Inferior parietal cortex (tissue), 1 donor: ENCODE measurements around the gene CFD.
"Not testable (repeated sequence)": the region's sequence is repeated elsewhere in the genome, so short reads cannot be mapped to it uniquely, and the experiment has no call there.

Experiments used
- DNase-seq: peaks from one replicate; pipeline ENCODE4 v3.0.0-alpha.2; 2016; ENCODE audit errors: extremely low spot score

Gene CFD

DNA sequence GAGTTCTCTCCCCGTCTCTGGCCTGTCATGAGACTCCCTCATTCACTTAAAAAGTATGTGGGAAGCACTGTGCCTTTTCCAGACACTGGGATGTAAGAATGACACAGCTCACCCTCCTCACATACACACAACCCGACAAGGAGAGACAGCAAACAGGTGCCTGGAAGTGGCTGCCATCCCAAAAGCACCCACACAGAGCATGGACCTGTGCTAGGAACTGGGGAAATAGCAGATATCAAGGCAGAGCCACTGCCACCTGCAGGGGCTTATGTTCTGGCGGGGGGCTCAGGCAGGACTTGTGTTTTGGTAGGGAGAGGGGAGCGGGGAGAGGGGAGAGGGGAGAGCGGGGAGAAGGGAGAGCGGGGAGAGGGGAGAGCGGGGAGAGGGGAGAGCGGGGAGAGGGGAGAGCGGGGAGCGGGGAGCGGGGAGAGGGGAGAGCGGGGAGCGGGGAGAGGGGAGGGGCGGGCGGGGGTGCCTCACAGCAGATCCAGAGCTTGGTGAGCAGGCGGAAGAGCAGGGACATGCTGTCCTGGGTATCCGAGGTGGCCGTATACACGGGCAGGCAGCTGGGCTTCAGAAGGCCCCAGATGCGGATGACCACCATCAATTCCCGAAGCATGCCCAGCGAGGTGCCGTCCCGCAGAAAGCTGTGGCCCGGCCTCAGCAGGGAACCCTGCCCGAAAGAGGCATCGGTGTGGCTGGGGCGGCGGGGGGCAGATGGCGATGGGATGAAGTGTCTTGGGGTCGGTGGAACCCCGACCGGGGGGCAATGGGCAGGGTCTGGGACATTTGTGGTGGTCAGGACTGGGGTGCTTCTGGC lies 12.2 kb downstream of the CFD start:
- DNase-seq: no peak

- DNase-seq: no peak
Measured at GRCh38 chr19:872266-872951, 12.9 kb downstream of the CFD start.

DNA sequence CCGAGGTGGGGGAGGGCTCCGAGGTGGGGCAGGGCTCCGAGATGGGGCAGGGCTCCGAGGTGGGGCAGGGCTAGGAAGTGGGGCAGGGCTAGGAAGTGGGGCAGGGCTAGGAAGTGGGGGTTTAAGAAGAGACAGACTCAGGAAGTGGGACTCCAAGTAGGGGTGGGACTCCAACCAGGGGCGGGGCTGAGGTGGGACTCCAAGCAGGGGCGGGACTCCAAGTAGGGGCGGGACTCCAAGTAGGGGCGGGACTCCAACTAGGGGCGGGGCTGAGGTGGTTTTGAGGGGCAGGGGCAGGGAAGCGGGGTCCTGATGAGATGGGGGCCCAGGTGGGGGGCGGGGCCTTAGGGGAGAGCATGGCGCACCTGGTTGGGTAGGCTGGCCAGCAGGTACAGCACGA lies 13.6 kb downstream of the CFD start:
- DNase-seq: no peak

DNA sequence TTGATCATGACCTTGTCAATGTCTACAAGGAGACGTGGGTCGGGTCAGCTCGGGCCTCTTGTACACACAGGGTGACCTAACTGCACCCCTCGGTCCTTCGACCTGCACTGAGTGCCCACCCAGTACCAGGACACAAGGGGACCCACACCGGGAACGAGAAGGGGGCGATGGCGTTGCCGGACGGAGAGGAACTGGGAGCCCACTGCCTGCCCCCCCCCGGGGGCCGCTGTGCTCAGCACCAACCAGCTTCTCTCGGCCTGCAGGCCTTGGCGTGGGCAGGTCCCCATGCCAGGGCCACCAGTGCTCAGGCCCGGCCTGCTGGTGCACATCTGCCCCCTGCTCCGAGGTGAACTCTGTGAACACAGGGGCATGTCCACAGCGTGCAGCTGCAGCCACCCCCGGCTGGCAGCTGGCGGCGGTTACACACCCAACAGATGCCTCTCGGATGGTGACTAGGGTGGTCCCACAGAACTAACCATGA lies 14.1 kb downstream of the CFD start:
- DNase-seq: no peak

GRCh38 chr19:875265-875879 lies 15.9 kb downstream of the CFD start:
- DNase-seq: no peak

DNA sequence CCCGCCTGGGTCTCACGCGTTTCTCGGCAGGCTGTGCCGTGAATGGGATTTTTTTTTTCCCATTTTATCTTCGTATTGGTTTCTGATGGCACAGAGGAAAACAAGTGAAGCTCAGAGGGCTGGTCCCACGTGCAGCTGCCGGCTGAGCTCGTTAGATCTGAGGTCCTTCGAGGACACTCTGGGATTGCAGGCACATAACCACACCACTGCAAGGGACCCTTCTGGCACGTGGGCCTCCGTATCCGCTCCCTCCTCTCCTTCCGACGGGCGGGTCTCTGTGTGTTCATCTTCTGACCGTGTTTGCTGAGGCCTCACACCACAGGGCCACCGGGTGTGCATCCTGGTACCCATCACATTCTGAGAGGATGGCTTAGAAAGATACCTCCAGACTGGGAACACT lies 16.6 kb downstream of the CFD start:
- no peak for DNase-seq

DNA sequence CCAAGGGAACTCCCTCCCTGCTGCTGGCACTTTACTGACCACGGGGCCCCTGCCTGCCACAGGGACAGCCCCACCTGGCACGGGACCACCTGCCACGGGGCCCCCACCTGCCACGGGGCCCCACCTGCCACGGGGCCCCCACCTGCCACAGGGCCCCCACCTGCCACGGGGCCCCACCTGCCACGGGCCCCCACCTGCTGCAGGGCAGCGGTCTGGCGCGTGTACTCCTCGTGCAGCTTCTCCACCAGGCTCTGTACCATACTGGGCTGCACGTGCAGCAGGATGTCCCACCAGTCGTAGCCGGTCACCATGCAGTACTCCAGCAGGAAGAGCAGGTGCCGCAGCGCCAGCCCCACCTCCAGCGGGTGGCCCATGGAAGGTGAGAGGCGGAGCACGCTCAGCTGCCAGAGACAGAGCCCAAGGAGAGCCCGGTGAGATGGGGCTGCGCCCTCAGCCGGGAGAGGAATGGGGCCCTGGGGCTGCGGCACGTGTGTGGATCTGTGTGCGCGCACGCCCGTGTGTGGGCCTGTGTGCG lies 17.4 kb downstream of the CFD start:
- DNase-seq: no peak

DNA sequence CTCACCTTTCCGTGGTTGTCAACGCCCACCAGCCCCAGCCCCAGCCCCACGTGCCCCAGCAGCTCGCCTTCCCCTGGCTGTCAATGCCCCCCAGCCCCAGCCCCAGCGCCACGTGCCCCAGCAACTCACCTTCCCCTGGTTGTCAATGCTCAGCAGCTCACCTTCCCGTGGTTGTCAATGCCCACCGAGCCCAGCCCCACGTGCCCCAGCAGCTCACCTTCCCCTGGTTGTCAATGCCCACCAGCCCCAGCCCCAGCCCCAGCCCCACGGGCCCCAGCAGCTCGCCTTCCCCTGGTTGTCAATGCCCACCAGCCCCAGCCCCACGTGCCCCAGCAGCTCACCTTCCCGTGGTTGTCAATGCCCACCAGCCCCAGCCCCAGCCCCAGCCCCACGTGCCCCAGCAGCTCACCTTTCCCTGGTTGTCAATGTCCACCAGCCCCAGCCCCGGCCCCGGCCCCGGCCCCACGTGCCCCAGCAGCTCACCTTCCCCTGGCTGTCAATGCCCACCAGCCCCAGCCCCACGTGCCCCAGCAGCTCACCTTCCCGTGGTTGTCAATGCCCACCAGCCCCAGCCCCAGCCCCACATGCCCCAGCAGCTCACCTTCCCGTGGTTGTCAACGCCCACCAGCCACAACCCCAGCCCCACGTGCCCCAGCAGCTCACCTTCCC lies 18.7 kb downstream of the CFD start:
- DNase-seq: not testable (repeated sequence)

DNA sequence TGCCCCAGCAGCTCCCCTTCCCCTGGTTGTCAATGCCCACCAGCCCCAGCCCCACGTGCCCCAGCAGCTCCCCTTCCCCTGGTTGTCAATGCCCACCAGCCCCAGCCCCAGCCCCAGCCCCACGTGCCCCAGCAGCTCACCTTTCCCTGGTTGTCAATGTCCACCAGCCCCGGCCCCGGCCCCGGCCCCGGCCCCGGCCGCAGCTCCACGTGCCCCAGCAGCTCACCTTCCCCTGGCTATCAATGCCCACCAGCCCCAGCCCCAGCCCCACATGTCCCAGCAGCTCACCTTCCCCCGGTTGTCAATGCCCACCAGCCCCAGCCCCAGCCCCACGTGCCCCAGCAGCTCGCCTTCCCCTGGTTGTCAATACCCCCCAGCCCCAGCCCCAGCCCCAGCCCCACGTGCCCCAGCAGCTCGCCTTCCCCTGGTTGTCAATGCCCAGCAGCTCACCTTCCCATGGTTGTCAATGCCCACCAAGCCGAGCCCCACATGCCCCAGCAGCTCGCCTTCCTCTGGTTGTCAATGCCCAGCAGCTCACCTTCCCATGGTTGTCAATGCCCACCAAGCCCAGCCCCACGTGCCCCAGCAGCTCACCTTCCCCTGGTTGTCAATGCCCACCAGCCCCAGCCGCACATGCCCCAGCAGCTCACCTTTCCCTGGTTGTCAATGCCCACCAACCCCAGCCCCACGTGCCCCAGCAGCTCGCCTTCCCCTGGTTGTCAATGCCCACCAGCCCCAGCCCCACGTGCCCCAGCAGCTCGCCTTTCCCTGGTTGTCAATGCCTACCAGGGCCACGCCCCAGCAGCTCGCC lies 19.5 kb downstream of the CFD start:
- not testable (repeated sequence) for DNase-seq

- DNase-seq: no peak
Measured at GRCh38 chr19:879711-880438, 20.4 kb downstream of the CFD start.

GRCh38 chr19:881385-882071 lies 22.1 kb downstream of the CFD start:
- no peak for DNase-seq

- DNase-seq: no peak
Measured at GRCh38 chr19:882871-883497, 23.5 kb downstream of the CFD start.

DNA sequence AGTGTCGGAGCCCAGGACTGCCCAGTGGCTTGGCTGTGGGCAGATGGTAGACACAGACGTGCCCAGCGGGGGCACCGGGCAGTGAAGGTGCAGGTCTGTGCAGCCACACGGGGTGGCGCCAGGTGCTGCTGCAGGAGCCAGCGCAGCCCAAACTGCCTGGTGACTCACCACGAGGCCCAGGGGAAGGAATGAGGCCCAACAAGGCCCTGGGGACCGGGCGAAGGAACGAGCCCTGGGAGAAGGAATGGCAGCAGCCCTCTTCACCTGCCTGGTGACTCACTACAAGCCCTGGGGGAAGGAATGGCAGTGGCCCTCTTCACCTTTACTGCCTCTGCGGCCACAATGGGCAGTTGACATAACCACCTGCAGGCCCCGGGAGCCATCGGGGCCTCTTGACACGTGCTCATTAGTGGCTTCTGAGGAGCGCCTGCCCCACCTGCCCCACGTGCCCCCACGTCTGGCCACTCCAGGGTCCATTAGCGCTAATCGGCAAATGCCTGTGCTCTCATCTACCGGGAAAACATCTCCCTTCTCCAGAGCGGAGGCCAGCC lies 24.3 kb downstream of the CFD start:
- no peak for DNase-seq

DNA sequence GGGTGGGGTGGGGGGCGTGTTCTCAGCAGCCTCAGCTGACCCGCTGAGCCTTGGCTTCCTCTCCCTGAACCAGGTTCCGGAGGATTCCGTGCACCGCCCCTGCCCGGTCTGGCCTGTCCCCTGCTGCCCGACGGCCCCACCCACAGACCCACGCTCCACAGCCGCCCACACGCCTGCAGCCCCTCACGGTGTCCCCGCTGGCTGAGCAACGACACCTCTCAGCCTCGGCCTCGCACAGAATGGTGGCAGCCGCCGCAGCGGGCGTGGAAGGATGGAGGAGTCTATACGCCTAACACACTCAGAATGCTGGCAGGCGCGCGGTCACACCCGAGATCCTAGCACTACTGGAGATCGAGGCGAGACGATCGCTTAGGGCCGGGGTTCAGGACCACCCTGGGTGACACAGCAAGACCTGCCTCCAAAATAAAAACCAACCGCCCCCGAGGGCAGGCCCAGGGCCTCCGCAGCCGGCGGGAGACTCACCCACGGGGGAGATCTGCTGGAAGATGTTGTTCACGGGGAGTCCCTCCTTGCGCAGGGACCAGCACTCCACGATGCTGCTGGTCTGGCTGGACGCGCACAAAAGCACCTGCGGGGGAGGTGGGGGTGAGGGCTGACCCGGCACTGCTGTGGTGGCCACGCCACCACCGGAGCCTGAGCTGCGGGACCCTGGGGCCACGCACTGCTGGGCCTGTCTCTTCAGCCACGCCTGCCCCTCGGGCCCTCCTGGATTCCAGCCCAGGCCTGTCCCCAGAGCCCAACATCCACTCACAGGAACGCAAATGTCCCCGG lies 25.2 kb downstream of the CFD start:
- no peak for DNase-seq

DNA sequence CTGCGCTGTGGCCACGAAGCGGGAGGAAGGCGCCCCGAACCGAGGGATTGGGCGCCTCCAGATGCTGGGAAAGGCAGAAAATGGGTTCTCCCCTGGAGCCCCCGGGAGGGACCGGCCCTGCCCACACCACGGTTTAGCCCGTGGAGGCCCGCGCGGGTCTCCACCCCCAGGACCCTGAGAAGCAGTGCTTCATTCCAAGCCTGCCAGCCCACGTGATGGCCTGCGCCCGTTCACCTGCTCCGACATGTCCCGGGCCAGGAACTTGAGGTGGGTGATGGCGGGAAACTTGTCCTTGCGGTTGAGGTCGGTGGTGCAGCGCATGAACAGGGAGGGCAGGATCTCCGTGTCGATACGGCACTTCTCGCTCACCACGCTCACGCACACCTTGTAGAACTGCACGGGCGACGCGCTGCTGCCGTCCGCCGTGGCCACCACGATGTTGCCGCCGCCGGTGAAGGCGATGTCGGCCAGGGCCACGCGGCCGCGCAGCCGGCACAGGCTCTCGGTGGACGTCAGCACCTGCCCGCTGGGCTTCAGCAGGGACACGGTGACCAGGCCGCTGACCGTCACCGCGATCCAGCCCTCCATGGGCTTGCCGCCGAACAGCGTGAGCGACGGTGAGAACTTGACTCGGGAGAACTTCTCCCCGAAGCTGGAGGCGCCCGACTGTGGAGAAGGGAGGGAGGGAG lies 26.2 kb downstream of the CFD start:
- no peak for DNase-seq

DNA sequence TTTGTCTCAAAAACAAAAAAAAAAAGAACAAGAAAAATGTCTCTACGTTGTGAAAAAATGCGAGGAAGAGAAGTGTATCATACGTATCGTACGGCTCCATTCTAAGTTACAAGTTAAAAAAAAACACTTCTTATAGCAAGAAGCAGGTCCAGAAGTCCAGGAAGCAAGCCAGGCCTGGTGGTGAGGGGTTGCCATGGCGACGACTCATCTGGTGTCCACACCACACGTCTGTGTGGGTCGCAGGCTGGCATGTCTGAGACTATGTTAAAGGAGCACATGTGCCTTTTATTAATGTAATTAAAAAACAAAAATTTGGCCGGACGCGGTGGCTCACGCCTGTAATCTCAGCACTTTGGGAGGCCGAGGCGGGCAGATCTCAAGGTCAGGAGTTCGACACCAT lies 27.6 kb downstream of the CFD start:
- peak; percentile 36 for DNase-seq

GRCh38 chr19:887599-887998 lies 28.1 kb downstream of the CFD start:
- no peak for DNase-seq
